Measurements from ENCODE around the gene NADK2. TPM values are rescaled to one million over a fixed set of nuclear protein-coding genes. Genes with fewer than 3 reads are reported as not detected.

Gene NADK2
- total and polyA plus RNA-seq, 9 of the 15 experiments (the other 6 are each of a cell fraction or from before 2014, with no cell fraction given) = 10.6 to 41.0 (median 24.0) TPM

DNA sequence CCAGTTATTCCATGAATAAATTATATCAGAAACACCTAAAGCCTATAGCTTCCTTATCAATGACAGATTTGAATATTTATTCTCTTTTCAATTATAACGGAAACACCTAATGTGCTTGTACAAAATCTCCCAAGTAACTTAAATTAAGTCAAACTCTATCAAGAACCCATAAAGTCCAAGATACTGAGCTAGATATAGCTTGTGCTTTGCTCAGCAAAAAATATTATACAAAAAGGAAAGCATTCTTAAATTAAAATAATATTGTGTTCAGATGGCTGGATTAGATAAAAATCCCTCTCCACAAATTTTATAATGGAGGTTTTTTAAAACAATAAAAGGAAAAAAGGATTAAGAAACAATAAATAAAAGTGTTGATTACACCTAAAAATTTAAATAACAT is 23.7 kb downstream of the NADK2 start:
- Histone ChIP-seq H3K4me2 (ENCODE audit: insufficient read depth, low read length) (no peak overlapping the region), H4K20me1 (replicated peaks; ENCODE audit: control insufficient read depth, insufficient read depth, low read length) (no peaks in the 10 kb centered on the region), H3K9me1 (ENCODE audit: control insufficient read depth, insufficient read depth, low read length) (no peaks in the 10 kb centered on the region), H3K9ac (ENCODE audit: insufficient read depth in 1 of 2, low read depth in 2 of 2, low read length in 2 of 2) (no peak overlapping the region), H3K27ac (ENCODE audit: extremely low read depth, low read depth, low read length) (no peak overlapping the region), H3K4me1 (replicated peaks in 1 of 2; ENCODE audit: control insufficient read depth in 2 of 2, insufficient read depth in 2 of 2, low read length in 2 of 2) (no peaks in the 10 kb centered on the region), H3K79me2 (ENCODE audit: control insufficient read depth, insufficient read depth, low read length) (no peaks in the 10 kb centered on the region), H3K36me3 (ENCODE audit: control insufficient read depth, insufficient read depth, low read length) (peaks cover 65% of the 10 kb centered on the region; the same call in 1 of the 3 replicates), H3K27me3 (ENCODE audit: control insufficient read depth in 2 of 2, insufficient read depth in 2 of 2, low read length in 2 of 2) (no peaks in the 10 kb centered on the region), H3K9me3 (replicated peaks; ENCODE audit: control insufficient read depth, insufficient read depth, low read depth, low read length) (no peaks in the 10 kb centered on the region), H2AFZ (ENCODE audit: low read depth, low read length) (no peak overlapping the region), H3K4me3 (no peak overlapping the region)
- in situ Hi-C loops (cut with MboI) = no loop called here
- no peak for FAIRE-seq
- ChIA-PET CTCF (ENCODE audit: low intra/inter-chr PET ratio) (interaction anchor here (0.6 kb wide), 1 partner anchor 66 kb away, joined by 3 read pairs; the partner anchor contains the start of gene SKP2), POLR2A (interaction anchor here (0.9 to 2.8 kb wide), 4 partner anchors 15 to 28 kb away, joined by 3 to 13 read pairs (median 4); partner anchors contain the start of gene NADK2)
- no peak for ATAC-seq
- intact Hi-C loops (cut with micrococcal nuclease) = no loop called here
- no peak for DNase-seq (ENCODE audit: extremely low read depth in 1 of 4, low spot score in 3 of 4)
- TF ChIP-seq HDAC1 (IDR thresholded peaks at IDR 0.05) = no peak
- peak; percentile 41 for TF ChIP-seq ZNF316 (IDR thresholded peaks at IDR 0.05)
- WGBS (ENCODE audit: insufficient coverage, low coverage, missing lambda C conversion rate) = 88% methylated on average over 1 of the region's 1 CpG
- no TSS peak for BruUV-seq (replicated peaks)

DNA sequence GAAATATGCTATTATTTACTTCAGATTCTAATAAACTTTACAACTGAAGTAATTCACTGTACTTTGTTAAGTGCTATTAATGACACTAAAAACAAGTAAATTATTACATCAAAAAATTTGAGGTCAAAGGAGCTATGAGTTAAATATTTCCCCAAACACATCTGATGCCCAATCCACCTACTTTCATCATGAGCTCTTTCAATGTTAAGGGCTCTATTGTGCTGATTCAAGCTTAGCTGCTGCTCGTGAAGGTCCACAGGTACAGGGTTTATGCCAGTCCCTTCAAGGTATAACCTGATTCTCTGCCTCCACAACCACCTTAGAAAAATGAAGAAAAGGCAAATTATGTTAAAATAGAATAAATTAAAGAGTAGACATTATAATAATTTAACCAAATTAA is 24.2 kb downstream of the NADK2 start:
- Histone ChIP-seq H4K20me1 (replicated peaks; ENCODE audit: control insufficient read depth, insufficient read depth, low read length) (no peaks in the 10 kb centered on the region), H3K4me2 (ENCODE audit: insufficient read depth, low read length) (no peak overlapping the region), H3K27me3 (ENCODE audit: control insufficient read depth in 2 of 2, insufficient read depth in 2 of 2, low read length in 2 of 2) (no peaks in the 10 kb centered on the region), H3K27ac (ENCODE audit: extremely low read depth, low read depth, low read length) (no peak overlapping the region), H2AFZ (ENCODE audit: low read depth, low read length) (no peak overlapping the region), H3K9ac (ENCODE audit: insufficient read depth in 1 of 2, low read depth in 2 of 2, low read length in 2 of 2) (no peak overlapping the region), H3K4me3 (no peak overlapping the region), H3K4me1 (replicated peaks in 1 of 2; ENCODE audit: control insufficient read depth in 2 of 2, insufficient read depth in 2 of 2, low read length in 2 of 2) (no peaks in the 10 kb centered on the region), H3K79me2 (ENCODE audit: control insufficient read depth, insufficient read depth, low read length) (no peaks in the 10 kb centered on the region), H3K36me3 (ENCODE audit: control insufficient read depth, insufficient read depth, low read length) (peaks cover 70% of the 10 kb centered on the region; the same call in 1 of the 3 replicates), H3K9me1 (ENCODE audit: control insufficient read depth, insufficient read depth, low read length) (no peaks in the 10 kb centered on the region), H3K9me3 (replicated peaks; ENCODE audit: control insufficient read depth, insufficient read depth, low read depth, low read length) (no peaks in the 10 kb centered on the region)
- no peak for DNase-seq (ENCODE audit: extremely low read depth in 1 of 4, low spot score in 3 of 4)
- POLR2A ChIA-PET = interaction anchor here (0.9 to 1.9 kb wide), 4 partner anchors 10 to 24 kb away, joined by 3 to 6 read pairs (median 3); partner anchors contain the start of gene NADK2
- intact Hi-C loops (cut with micrococcal nuclease) = no loop called here
- BruUV-seq (replicated peaks) = no TSS peak
- CTCF ChIA-PET (ENCODE audit: low intra/inter-chr PET ratio) = interaction anchor here (0.6 kb wide), 1 partner anchor 66 kb away, joined by 3 read pairs; the partner anchor contains the start of gene SKP2
- in situ Hi-C loops (cut with MboI) = no loop called here
- WGBS (ENCODE audit: insufficient coverage, low coverage, missing lambda C conversion rate) = 86% methylated on average over 1 of the region's 1 CpG
- no peak for FAIRE-seq
- no peak for ATAC-seq
- TF ChIP-seq KLF6 (CRISPR knock-in tag; IDR thresholded peaks at IDR 0.05; ENCODE audit: borderline replicate concordance) = no peak
- no peak for TF ChIP-seq STAT5A (IDR thresholded peaks at IDR 0.05; ENCODE audit: borderline replicate concordance, low read length)
- TF ChIP-seq, protein P1, sequence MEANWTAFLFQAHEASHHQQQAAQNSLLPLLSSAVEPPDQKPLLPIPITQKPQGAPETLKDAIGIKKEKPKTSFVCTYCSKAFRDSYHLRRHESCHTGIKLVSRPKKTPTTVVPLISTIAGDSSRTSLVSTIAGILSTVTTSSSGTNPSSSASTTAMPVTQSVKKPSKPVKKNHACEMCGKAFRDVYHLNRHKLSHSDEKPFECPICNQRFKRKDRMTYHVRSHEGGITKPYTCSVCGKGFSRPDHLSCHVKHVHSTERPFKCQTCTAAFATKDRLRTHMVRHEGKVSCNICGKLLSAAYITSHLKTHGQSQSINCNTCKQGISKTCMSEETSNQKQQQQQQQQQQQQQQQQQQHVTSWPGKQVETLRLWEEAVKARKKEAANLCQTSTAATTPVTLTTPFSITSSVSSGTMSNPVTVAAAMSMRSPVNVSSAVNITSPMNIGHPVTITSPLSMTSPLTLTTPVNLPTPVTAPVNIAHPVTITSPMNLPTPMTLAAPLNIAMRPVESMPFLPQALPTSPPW (CRISPR knock-in tag; IDR thresholded peaks at IDR 0.05) = no peak
- TF ChIP-seq ILF3 (IDR thresholded peaks at IDR 0.05; ENCODE audit: borderline replicate concordance) = no peak
- TF ChIP-seq, protein P2, sequence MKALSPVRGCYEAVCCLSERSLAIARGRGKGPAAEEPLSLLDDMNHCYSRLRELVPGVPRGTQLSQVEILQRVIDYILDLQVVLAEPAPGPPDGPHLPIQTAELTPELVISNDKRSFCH (CRISPR knock-in tag; IDR thresholded peaks at IDR 0.05) = no peak
- TF ChIP-seq, protein P2 (tag; IDR thresholded peaks at IDR 0.05) = no peak
- TF ChIP-seq, protein P3, sequence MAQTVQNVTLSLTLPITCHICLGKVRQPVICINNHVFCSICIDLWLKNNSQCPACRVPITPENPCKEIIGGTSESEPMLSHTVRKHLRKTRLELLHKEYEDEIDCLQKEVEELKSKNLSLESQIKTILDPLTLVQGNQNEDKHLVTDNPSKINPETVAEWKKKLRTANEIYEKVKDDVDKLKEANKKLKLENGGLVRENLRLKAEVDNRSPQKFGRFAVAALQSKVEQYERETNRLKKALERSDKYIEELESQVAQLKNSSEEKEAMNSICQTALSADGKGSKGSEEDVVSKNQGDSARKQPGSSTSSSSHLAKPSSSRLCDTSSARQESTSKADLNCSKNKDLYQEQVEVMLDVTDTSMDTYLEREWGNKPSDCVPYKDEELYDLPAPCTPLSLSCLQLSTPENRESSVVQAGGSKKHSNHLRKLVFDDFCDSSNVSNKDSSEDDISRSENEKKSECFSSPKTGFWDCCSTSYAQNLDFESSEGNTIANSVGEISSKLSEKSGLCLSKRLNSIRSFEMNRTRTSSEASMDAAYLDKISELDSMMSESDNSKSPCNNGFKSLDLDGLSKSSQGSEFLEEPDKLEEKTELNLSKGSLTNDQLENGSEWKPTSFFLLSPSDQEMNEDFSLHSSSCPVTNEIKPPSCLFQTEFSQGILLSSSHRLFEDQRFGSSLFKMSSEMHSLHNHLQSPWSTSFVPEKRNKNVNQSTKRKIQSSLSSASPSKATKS (CRISPR knock-in tag; IDR thresholded peaks at IDR 0.05) = no peak
- no peak for TF ChIP-seq SRSF9 (IDR thresholded peaks at IDR 0.05; ENCODE audit: borderline replicate concordance, low read depth, low read length)
- no peak for TF ChIP-seq EWSR1 (IDR thresholded peaks at IDR 0.05; ENCODE audit: borderline replicate concordance, low read depth, partially characterized antibody)
- TF ChIP-seq SREBF2 (CRISPR knock-in tag; IDR thresholded peaks at IDR 0.05) = no peak
- TF ChIP-seq MAFF (IDR thresholded peaks at IDR 0.05; ENCODE audit: low read length) = no peak

Measured in K562 (cell line).